Endothelial cell (in vitro differentiated cells): ENCODE data around the gene WDCP. TPM values are rescaled to one million over a fixed set of nuclear protein-coding genes. Genes with fewer than 3 reads are reported as not detected.

Source experiments
- DNase-seq: peaks from one replicate; pipeline ENCODE4 v3.0.0; 2021; ENCODE audit warnings: low spot score
- H3K27ac Mint-ChIP-seq: one replicate; pipeline ENCODE4 v1.8.0; 2021; ENCODE audit warnings: mixed read lengths, inconsistent platforms; ENCODE audit not compliant: unreplicated experiment
- H3K27me3 Mint-ChIP-seq: one replicate; pipeline ENCODE4 v1.8.0; 2021; ENCODE audit warnings: mild to moderate bottlenecking, moderate library complexity, mixed read lengths, inconsistent platforms; ENCODE audit not compliant: unreplicated experiment
- H3K36me3 Mint-ChIP-seq: one replicate; pipeline ENCODE4 v1.8.0; 2021; ENCODE audit warnings: mild to moderate bottlenecking, low read depth, mixed read lengths, inconsistent platforms; ENCODE audit not compliant: unreplicated experiment
- H3K4me1 Mint-ChIP-seq: one replicate; pipeline ENCODE4 v1.8.0; 2021; ENCODE audit warnings: mild to moderate bottlenecking, mixed read lengths, inconsistent platforms; ENCODE audit not compliant: unreplicated experiment
- H3K4me3 Mint-ChIP-seq: one replicate; pipeline ENCODE4 v1.8.0; 2021; ENCODE audit warnings: mild to moderate bottlenecking, mixed read lengths, inconsistent platforms; ENCODE audit not compliant: unreplicated experiment
- H3K9me3 Mint-ChIP-seq: one replicate; pipeline ENCODE4 v1.8.0; 2021; ENCODE audit warnings: mixed read lengths, inconsistent platforms; ENCODE audit not compliant: unreplicated experiment
- CTCF ChIP-seq: fragments of 200-600 bp; sonication (generic); IDR thresholded peaks from one replicate; pipeline ENCODE4 v1.5.0; 2021; ENCODE audit warnings: antibody characterized with exemption; ENCODE audit not compliant: unreplicated experiment
- total RNA-seq: library from RNA; stranded (reverse); fragmentation: NEBNext Ultra II Directional; extraction: Animal tissue kit (Norgen Biotek cat#: 25700); gene quantifications from one replicate; pipeline ENCODE4 v1.2.1, GENCODE V29; 2021; ENCODE audit not compliant: unreplicated experiment

Gene WDCP
- total RNA-seq, 1 donor from 2014 or later = 13.4 TPM

- DNase-seq = no peak
- TF ChIP-seq CTCF = no peak
- Mint-ChIP-seq H3K4me1 (peaks cover 9% of the 10 kb centered on the region), H3K27me3 (peaks cover 9% of the 10 kb centered on the region), H3K36me3 (peaks cover 37% of the 10 kb centered on the region), H3K9me3 (no peaks in the 10 kb centered on the region), H3K27ac (no peak overlapping the region), H3K4me3 (no peak overlapping the region)
Measured at GRCh38 chr2:24026233-24026632, 21.0 kb downstream of the WDCP start.

DNA sequence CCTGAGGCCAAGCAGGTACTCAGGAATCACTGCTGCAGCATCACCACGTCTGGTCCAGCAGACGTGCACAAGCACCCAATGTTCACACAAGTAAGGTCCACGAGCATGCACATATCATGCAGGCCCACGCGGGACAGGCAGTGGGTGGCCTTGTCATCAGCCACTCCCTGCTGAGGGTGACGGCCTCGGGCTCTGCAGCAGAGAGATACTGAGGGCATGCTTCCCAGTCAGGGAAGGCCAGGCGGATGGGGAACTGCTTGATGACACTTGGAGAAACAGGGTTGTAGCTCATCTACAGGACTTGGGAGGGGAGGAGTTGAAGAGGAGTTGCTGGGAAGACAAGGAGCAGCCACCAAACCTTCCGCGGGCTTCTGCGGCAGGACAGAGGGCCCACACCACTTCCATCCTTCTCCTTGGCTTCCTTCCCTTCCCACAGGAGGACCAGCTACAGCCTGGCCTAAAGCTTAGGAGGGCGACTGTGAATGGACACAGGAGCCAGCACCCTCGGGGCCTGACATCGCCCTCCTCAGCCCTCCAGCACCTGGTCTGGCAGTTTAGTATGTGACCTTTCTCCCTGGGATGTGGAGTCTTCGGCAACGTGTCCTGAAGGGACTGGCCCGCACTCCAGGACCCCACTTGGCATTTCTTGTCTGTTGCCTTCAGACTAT lies 22.1 kb downstream of the WDCP start:
- Mint-ChIP-seq H3K4me3 (peak overlapping the region; percentile 27), H3K27ac (no peak overlapping the region), H3K27me3 (peaks cover 11% of the 10 kb centered on the region), H3K36me3 (peaks cover 30% of the 10 kb centered on the region), H3K4me1 (peaks cover 9% of the 10 kb centered on the region), H3K9me3 (no peaks in the 10 kb centered on the region)
- no peak for TF ChIP-seq CTCF
- no peak for DNase-seq

- peaks cover 12% of the 10 kb centered on the region for H3K27me3 Mint-ChIP-seq
- no peak for TF ChIP-seq CTCF
- H3K27ac Mint-ChIP-seq = peak overlapping the region; percentile 61
- peaks cover 19% of the 10 kb centered on the region for H3K36me3 Mint-ChIP-seq
- H3K9me3 Mint-ChIP-seq = no peaks in the 10 kb centered on the region
- H3K4me3 Mint-ChIP-seq = peak overlapping the region; percentile 76
- peaks cover 6% of the 10 kb centered on the region for H3K4me1 Mint-ChIP-seq
- DNase-seq = no peak
Measured at GRCh38 chr2:24024018-24024417, 23.2 kb downstream of the WDCP start.

- no peak overlapping the region for H3K27ac Mint-ChIP-seq
- H3K9me3 Mint-ChIP-seq = no peaks in the 10 kb centered on the region
- H3K36me3 Mint-ChIP-seq = peaks cover 15% of the 10 kb centered on the region
- DNase-seq = no peak
- no peak for TF ChIP-seq CTCF
- H3K4me3 Mint-ChIP-seq = no peak overlapping the region
- peaks cover 12% of the 10 kb centered on the region for H3K27me3 Mint-ChIP-seq
- H3K4me1 Mint-ChIP-seq = peaks cover 6% of the 10 kb centered on the region
Measured at GRCh38 chr2:24022975-24023575, 24.1 kb downstream of the WDCP start.

GRCh38 chr2:24022324-24022974 lies 24.7 kb downstream of the WDCP start:
- Mint-ChIP-seq H3K4me3 (peak overlapping the region; percentile 37), H3K9me3 (no peaks in the 10 kb centered on the region)

More at GRCh38 chr2:24022324-24022974, 24.7 kb downstream of the WDCP start:
- DNase-seq = no peak
- Mint-ChIP-seq H3K4me1 (peaks cover 6% of the 10 kb centered on the region), H3K27me3 (peaks cover 12% of the 10 kb centered on the region), H3K36me3 (peaks cover 15% of the 10 kb centered on the region), H3K27ac (no peak overlapping the region)
- TF ChIP-seq CTCF = no peak
